IMR-90 (cell line): ENCODE data around the gene CD320.

Source experiments
- BHLHE40 ChIP-seq: fragments of 150-350 bp; IDR thresholded peaks from 2 replicates; pipeline ENCODE4 v1.6.1; 2016; ENCODE audit warnings: mild to moderate bottlenecking, low read depth, low read length
- CEBPB ChIP-seq: IDR thresholded peaks from 2 replicates; pipeline ENCODE4 v1.6.1; 2012; ENCODE audit warnings: low read depth, low read length, improper control_type of control experiment
- CHD1 ChIP-seq: IDR thresholded peaks from 2 replicates; pipeline ENCODE4 v1.6.1; 2012; ENCODE audit warnings: low read depth, low read length, improper control_type of control experiment
- CTCF ChIP-seq: conservative IDR thresholded peaks from 2 replicates; pipeline ENCODE4 v1.5.1; 2012; ENCODE audit warnings: mild to moderate bottlenecking, low read depth, low read length, improper control_type of control experiment
- ELK1 ChIP-seq: fragments of 150-350 bp; IDR thresholded peaks from 2 replicates; pipeline ENCODE4 v1.6.1; 2016; ENCODE audit warnings: low read depth, mild to moderate bottlenecking, low read length, moderate library complexity, borderline replicate concordance
- FOS ChIP-seq: fragments of 150-350 bp; IDR thresholded peaks from 2 replicates; pipeline ENCODE4 v1.6.1; 2016; ENCODE audit warnings: low read depth, low read length
- MAFK ChIP-seq: IDR thresholded peaks from 2 replicates; pipeline ENCODE4 v1.6.1; 2012; ENCODE audit warnings: low read depth, low read length, improper control_type of control experiment
- MAZ ChIP-seq: IDR thresholded peaks from 2 replicates; pipeline ENCODE4 v1.6.1; 2012; ENCODE audit warnings: low read depth, mild to moderate bottlenecking, low read length, improper control_type of control experiment, moderate library complexity, borderline replicate concordance
- MXI1 ChIP-seq: IDR thresholded peaks from 2 replicates; pipeline ENCODE4 v1.6.1; 2012; ENCODE audit warnings: low read depth, mild to moderate bottlenecking, low read length, moderate library complexity, borderline replicate concordance
- POLR2A ChIP-seq: IDR thresholded peaks from 2 replicates; pipeline ENCODE4 v1.6.1; 2012; ENCODE audit warnings: mild to moderate bottlenecking, low read depth, low read length
- RAD21 ChIP-seq: IDR thresholded peaks from 2 replicates; pipeline ENCODE4 v1.6.1; 2012; ENCODE audit warnings: low read length, improper control_type of control experiment
- RCOR1 ChIP-seq: IDR thresholded peaks from 2 replicates; pipeline ENCODE4 v1.6.1; 2012; ENCODE audit warnings: mild to moderate bottlenecking, low read length, improper control_type of control experiment; ENCODE audit not compliant: insufficient replicate concordance
- SMC3 ChIP-seq: fragments of 150-350 bp; IDR thresholded peaks from 2 replicates; pipeline ENCODE4 v1.6.1; 2016; ENCODE audit warnings: low read depth, mild to moderate bottlenecking, antibody characterized with exemption, low read length, moderate library complexity
- USF2 ChIP-seq: fragments of 150-350 bp; IDR thresholded peaks from 2 replicates; pipeline ENCODE4 v1.6.1; 2017; ENCODE audit warnings: mild to moderate bottlenecking, antibody characterized with exemption, low read length, low read depth

- TF ChIP-seq POLR2A = no peak
- TF ChIP-seq CTCF = no peak
- no peak for TF ChIP-seq MAZ
- no peak for TF ChIP-seq USF2
- no peak for TF ChIP-seq SMC3
- TF ChIP-seq RAD21 = no peak
- no peak for TF ChIP-seq BHLHE40
- no peak for TF ChIP-seq FOS
- no peak for TF ChIP-seq MXI1
- TF ChIP-seq CEBPB = no peak
- TF ChIP-seq RCOR1 = no peak
- TF ChIP-seq MAFK = no peak
- TF ChIP-seq ELK1 = no peak
- TF ChIP-seq CHD1 = no peak
Observed at GRCh38 chr19:8310342-8311055, 2.3 kb upstream of the CD320 start.
